Effector memory CD4-positive, alpha-beta T cell (primary cell): Measurements from ENCODE around the gene ADAMTS9.

Source experiments
- DNase-seq, 3 donors: peaks; one replicate each; pipeline ENCODE4 v3.0.0-alpha.2; 2020
- H3K27ac ChIP-seq: 2 replicates; pipeline ENCODE4 v1.7.0; 2013; ENCODE audit warnings: mild to moderate bottlenecking, low read length, moderate library complexity; ENCODE audit not compliant: insufficient read depth, poor library complexity, severe bottlenecking
- H3K27me3 ChIP-seq: replicated peaks from 2 replicates; pipeline ENCODE4 v1.7.0; 2013; ENCODE audit warnings: mild to moderate bottlenecking, low read length; ENCODE audit not compliant: insufficient read depth, control insufficient read depth, poor library complexity, severe bottlenecking
- H3K36me3 ChIP-seq: 2 replicates; pipeline ENCODE4 v1.7.0; 2013; ENCODE audit warnings: mild to moderate bottlenecking, low read length, moderate library complexity; ENCODE audit not compliant: control insufficient read depth, insufficient read depth
- H3K4me1 ChIP-seq: 2 replicates; pipeline ENCODE4 v1.7.0; 2013; ENCODE audit warnings: low read length, mild to moderate bottlenecking; ENCODE audit not compliant: control insufficient read depth, insufficient read depth, poor library complexity, severe bottlenecking
- H3K4me3 ChIP-seq: 2 replicates; pipeline ENCODE4 v1.7.0; 2013; ENCODE audit warnings: low read length, low read depth, mild to moderate bottlenecking; ENCODE audit not compliant: insufficient read depth, poor library complexity, severe bottlenecking
- H3K9me3 ChIP-seq: 2 replicates; pipeline ENCODE4 v1.7.0; 2013; ENCODE audit warnings: mild to moderate bottlenecking, low read length, moderate library complexity; ENCODE audit not compliant: control insufficient read depth

Gene ADAMTS9

GRCh38 chr3:64501298-64501906, 186.4 kb downstream of the ADAMTS9 start:
- Histone ChIP-seq H3K27ac (no peak overlapping the region), H3K4me1 (no peaks in the 10 kb centered on the region), H3K4me3 (no peak overlapping the region), H3K9me3 (no peaks in the 10 kb centered on the region), H3K27me3 (no peaks in the 10 kb centered on the region), H3K36me3 (no peaks in the 10 kb centered on the region)
- DNase-seq, result no peak

- no peaks in the 10 kb centered on the region for H3K36me3 ChIP-seq
- no peak overlapping the region for H3K27ac ChIP-seq
- DNase-seq, result no peak
- no peaks in the 10 kb centered on the region for H3K9me3 ChIP-seq
- no peak overlapping the region for H3K4me3 ChIP-seq
- no peaks in the 10 kb centered on the region for H3K27me3 ChIP-seq
- H3K4me1 ChIP-seq, result no peaks in the 10 kb centered on the region
These were observed 190.9 kb downstream of the ADAMTS9 start for GRCh38 chr3:64496786-64497490.

GRCh38 chr3:64495781-64496334, 191.9 kb downstream of the ADAMTS9 start:
- no peak for DNase-seq
- Histone ChIP-seq H3K4me1 (no peaks in the 10 kb centered on the region), H3K27ac (no peak overlapping the region), H3K9me3 (no peaks in the 10 kb centered on the region), H3K27me3 (peaks cover 1% of the 10 kb centered on the region), H3K4me3 (no peak overlapping the region), H3K36me3 (no peaks in the 10 kb centered on the region)

GRCh38 chr3:64495121-64495780, 192.5 kb downstream of the ADAMTS9 start:
- H3K4me3 ChIP-seq, result no peak overlapping the region
- H3K36me3 ChIP-seq, result no peaks in the 10 kb centered on the region
- H3K27ac ChIP-seq, result no peak overlapping the region
- DNase-seq, result no peak
- H3K27me3 ChIP-seq, result peaks cover 3% of the 10 kb centered on the region
- H3K9me3 ChIP-seq, result no peaks in the 10 kb centered on the region
- H3K4me1 ChIP-seq, result no peaks in the 10 kb centered on the region

GRCh38 chr3:64494526-64494925, 193.3 kb downstream of the ADAMTS9 start:
- H3K27me3 ChIP-seq, result peaks cover 3% of the 10 kb centered on the region
- DNase-seq, result no peak
- no peaks in the 10 kb centered on the region for H3K36me3 ChIP-seq
- no peak overlapping the region for H3K27ac ChIP-seq
- no peaks in the 10 kb centered on the region for H3K4me1 ChIP-seq
- H3K9me3 ChIP-seq, result no peaks in the 10 kb centered on the region
- no peak overlapping the region for H3K4me3 ChIP-seq

- Histone ChIP-seq H3K4me3 (no peak overlapping the region), H3K4me1 (no peaks in the 10 kb centered on the region), H3K27me3 (peaks cover 3% of the 10 kb centered on the region), H3K9me3 (no peaks in the 10 kb centered on the region), H3K27ac (no peak overlapping the region), H3K36me3 (no peaks in the 10 kb centered on the region)
- DNase-seq, result no peak
These were observed 194.7 kb downstream of the ADAMTS9 start for GRCh38 chr3:64493149-64493548.

- no peak for DNase-seq
- Histone ChIP-seq H3K4me3 (no peak overlapping the region), H3K36me3 (no peaks in the 10 kb centered on the region), H3K9me3 (no peaks in the 10 kb centered on the region), H3K4me1 (no peaks in the 10 kb centered on the region), H3K27me3 (peaks cover 3% of the 10 kb centered on the region), H3K27ac (no peak overlapping the region)
These were observed 196.0 kb downstream of the ADAMTS9 start for GRCh38 chr3:64491843-64492242.

- Histone ChIP-seq H3K27ac (no peak overlapping the region), H3K4me3 (no peak overlapping the region), H3K27me3 (peaks cover 3% of the 10 kb centered on the region), H3K4me1 (no peaks in the 10 kb centered on the region), H3K9me3 (no peaks in the 10 kb centered on the region), H3K36me3 (no peaks in the 10 kb centered on the region)
- DNase-seq, result no peak
These were observed 197.5 kb downstream of the ADAMTS9 start for GRCh38 chr3:64490180-64490724.

- no peak overlapping the region for H3K4me3 ChIP-seq
- no peak for DNase-seq
- H3K27ac ChIP-seq, result no peak overlapping the region
- H3K36me3 ChIP-seq, result no peaks in the 10 kb centered on the region
- H3K4me1 ChIP-seq, result no peaks in the 10 kb centered on the region
- peaks cover 3% of the 10 kb centered on the region for H3K27me3 ChIP-seq
- no peaks in the 10 kb centered on the region for H3K9me3 ChIP-seq
These were observed 198.3 kb downstream of the ADAMTS9 start for GRCh38 chr3:64489361-64490044.
